ENCODE results near the gene LPIN1. TPM values are rescaled to one million over a fixed set of nuclear protein-coding genes. Genes with fewer than 3 reads are reported as not detected.

Gene LPIN1
- total RNA-seq, 1 donor from 2014 or later = 23.4 TPM

DNA sequence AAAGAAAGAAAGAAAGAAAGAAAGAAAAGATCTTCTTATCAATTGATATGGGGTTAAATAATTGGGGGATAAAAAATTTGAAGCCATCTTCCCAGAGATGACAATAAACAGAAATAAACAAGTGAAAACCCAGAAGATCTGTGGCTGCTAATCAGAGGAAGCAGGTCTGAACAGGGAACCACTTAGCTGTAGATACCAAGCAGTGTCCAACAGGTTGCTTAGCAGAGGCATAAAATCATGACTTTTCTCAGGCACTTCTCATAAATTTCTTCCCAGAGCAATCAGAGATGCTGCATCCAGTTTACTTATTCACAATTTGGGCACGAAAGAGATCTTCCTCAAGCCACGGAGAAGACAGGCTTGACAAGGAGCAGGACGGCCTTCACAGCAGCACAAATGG, 5.7 kb upstream of the LPIN1 start:
- Histone ChIP-seq H3K27me3 (ENCODE audit: insufficient read depth, low read length) (no peaks in the 10 kb centered on the region), H4K20me1 (ENCODE audit: insufficient read depth, low read length) (no peaks in the 10 kb centered on the region), H3K79me2 (ENCODE audit: insufficient read depth, low read length) (no peaks in the 10 kb centered on the region), H3K9ac (ENCODE audit: low read length) (no peak overlapping the region), H2AFZ (ENCODE audit: low read depth, low read length) (no peak overlapping the region), H3K4me2 (ENCODE audit: low read length) (no peak overlapping the region), H3K27ac (ENCODE audit: low read depth, low read length) (no peak overlapping the region), H3K4me1 (ENCODE audit: insufficient read depth, low read length) (peaks cover 12% of the 10 kb centered on the region), H3K4me3 (ENCODE audit: insufficient read depth, low read depth, low read length) (no peak overlapping the region), H3K36me3 (ENCODE audit: insufficient read depth, low read length) (no peaks in the 10 kb centered on the region), H3K9me3 (ENCODE audit: insufficient read depth, low read depth, low read length) (no peaks in the 10 kb centered on the region)
- no peak overlapping the region for H3K4me3 Mint-ChIP-seq (ENCODE audit: unreplicated experiment)
- peaks cover 26% of the 10 kb centered on the region for H3K4me1 Mint-ChIP-seq (ENCODE audit: low read depth, unreplicated experiment)
- no peaks in the 10 kb centered on the region for H3K36me3 Mint-ChIP-seq (ENCODE audit: low read depth, unreplicated experiment)
- peaks cover 12% of the 10 kb centered on the region for H3K27me3 Mint-ChIP-seq (ENCODE audit: low read depth, unreplicated experiment)
- H3K27ac Mint-ChIP-seq (ENCODE audit: unreplicated experiment) = no peak overlapping the region
- H3K9me3 Mint-ChIP-seq (ENCODE audit: unreplicated experiment) = peaks cover 2% of the 10 kb centered on the region
- FAIRE-seq = no peak
- no peak for DNase-seq (ENCODE audit: low read depth)
- TF ChIP-seq EZH2 (IDR thresholded peaks at IDR 0.05; ENCODE audit: insufficient read depth, low read length) = no peak
- TF ChIP-seq, protein P1, sequence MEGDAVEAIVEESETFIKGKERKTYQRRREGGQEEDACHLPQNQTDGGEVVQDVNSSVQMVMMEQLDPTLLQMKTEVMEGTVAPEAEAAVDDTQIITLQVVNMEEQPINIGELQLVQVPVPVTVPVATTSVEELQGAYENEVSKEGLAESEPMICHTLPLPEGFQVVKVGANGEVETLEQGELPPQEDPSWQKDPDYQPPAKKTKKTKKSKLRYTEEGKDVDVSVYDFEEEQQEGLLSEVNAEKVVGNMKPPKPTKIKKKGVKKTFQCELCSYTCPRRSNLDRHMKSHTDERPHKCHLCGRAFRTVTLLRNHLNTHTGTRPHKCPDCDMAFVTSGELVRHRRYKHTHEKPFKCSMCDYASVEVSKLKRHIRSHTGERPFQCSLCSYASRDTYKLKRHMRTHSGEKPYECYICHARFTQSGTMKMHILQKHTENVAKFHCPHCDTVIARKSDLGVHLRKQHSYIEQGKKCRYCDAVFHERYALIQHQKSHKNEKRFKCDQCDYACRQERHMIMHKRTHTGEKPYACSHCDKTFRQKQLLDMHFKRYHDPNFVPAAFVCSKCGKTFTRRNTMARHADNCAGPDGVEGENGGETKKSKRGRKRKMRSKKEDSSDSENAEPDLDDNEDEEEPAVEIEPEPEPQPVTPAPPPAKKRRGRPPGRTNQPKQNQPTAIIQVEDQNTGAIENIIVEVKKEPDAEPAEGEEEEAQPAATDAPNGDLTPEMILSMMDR (IDR thresholded peaks at IDR 0.05; ENCODE audit: insufficient read depth, low read depth, low read length) = no peak

DNA sequence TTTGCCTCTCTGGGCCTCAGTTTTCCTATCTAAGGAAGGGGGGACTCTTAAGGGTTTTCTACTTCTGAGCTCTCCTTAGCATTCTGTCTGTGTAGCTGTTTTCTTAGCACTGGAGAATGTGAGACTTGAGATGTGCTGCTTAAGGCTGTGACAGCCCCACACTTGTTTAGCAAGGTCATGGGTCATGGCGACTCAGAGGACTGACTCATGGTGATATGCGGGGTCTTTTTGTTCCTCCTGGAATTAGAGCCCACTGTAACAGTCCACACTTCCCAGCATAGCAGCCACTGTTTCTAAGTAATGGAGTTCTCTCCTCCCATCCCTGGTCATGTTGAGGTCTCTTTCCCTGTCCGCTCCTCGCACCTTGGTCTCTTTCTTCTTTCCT, 4.1 kb upstream of the LPIN1 start:
- FAIRE-seq (no peak), DNase-seq (ENCODE audit: low read depth) (no peak)
- TF ChIP-seq EZH2 (IDR thresholded peaks at IDR 0.05; ENCODE audit: insufficient read depth, low read length) = no peak
- TF ChIP-seq, protein P1 (IDR thresholded peaks at IDR 0.05; ENCODE audit: insufficient read depth, low read depth, low read length) = no peak
- no peak overlapping the region for H3K4me2 ChIP-seq (ENCODE audit: low read length)
- H3K4me1 ChIP-seq (ENCODE audit: insufficient read depth, low read length) = peaks cover 16% of the 10 kb centered on the region
- H2AFZ ChIP-seq (ENCODE audit: low read depth, low read length) = no peak overlapping the region
- Mint-ChIP-seq H3K4me1 (ENCODE audit: low read depth, unreplicated experiment) (peaks cover 29% of the 10 kb centered on the region), H3K27me3 (ENCODE audit: low read depth, unreplicated experiment) (no peaks in the 10 kb centered on the region), H3K9me3 (ENCODE audit: unreplicated experiment) (peaks cover 4% of the 10 kb centered on the region), H3K4me3 (ENCODE audit: unreplicated experiment) (no peak overlapping the region), H3K27ac (ENCODE audit: unreplicated experiment) (peak overlapping the region; percentile 23), H3K36me3 (ENCODE audit: low read depth, unreplicated experiment) (no peaks in the 10 kb centered on the region)
- no peaks in the 10 kb centered on the region for H3K9me3 ChIP-seq (ENCODE audit: insufficient read depth, low read depth, low read length)
- peaks cover 7% of the 10 kb centered on the region for H3K79me2 ChIP-seq (ENCODE audit: insufficient read depth, low read length)
- H3K27ac ChIP-seq (ENCODE audit: low read depth, low read length) = no peak overlapping the region
- no peaks in the 10 kb centered on the region for H3K36me3 ChIP-seq (ENCODE audit: insufficient read depth, low read length)
- H3K27me3 ChIP-seq (ENCODE audit: insufficient read depth, low read length) = no peaks in the 10 kb centered on the region
- no peak overlapping the region for H3K4me3 ChIP-seq (ENCODE audit: insufficient read depth, low read depth, low read length)
- no peak overlapping the region for H3K9ac ChIP-seq (ENCODE audit: low read length)
- peaks cover 5% of the 10 kb centered on the region for H4K20me1 ChIP-seq (ENCODE audit: insufficient read depth, low read length)

DNA sequence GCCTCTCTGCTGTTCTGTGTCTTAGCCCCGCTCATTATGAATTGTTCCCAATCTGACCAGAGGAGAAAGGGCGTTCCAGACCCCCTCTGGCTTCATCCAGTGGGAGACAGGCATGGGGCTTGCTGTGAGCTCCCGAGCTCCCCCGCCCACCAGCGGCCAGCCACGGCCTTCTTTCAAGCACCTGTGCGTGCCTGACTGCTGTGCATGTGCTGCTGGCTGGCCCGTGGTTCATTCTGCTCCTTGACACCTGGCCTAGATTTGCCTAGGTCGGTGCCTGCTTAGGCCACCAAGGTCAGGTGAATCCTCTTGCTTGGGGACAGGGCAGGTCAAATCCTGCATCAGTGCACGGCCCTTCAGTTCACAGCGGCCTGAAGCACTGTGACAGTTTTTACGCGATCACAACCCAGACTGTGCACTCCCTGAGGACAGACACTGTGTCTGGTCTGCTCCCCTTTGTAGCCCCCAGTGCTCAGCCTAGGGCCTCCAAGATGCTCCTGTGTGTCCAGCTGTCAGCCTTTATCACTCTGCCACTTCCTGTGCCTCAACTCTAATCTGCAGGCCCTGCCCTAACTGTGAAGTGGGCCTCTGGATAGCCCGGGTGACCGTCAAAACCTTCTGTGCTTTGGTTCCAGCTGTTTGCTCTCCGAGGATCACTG, 3.6 kb upstream of the LPIN1 start:
- H3K36me3 Mint-ChIP-seq (ENCODE audit: low read depth, unreplicated experiment) = no peaks in the 10 kb centered on the region
- H3K9me3 ChIP-seq (ENCODE audit: insufficient read depth, low read depth, low read length) = no peaks in the 10 kb centered on the region
- no peaks in the 10 kb centered on the region for H3K27me3 Mint-ChIP-seq (ENCODE audit: low read depth, unreplicated experiment)
- H3K4me1 Mint-ChIP-seq (ENCODE audit: low read depth, unreplicated experiment) = peaks cover 34% of the 10 kb centered on the region
- no peaks in the 10 kb centered on the region for H3K27me3 ChIP-seq (ENCODE audit: insufficient read depth, low read length)
- H3K4me3 ChIP-seq (ENCODE audit: insufficient read depth, low read depth, low read length) = no peak overlapping the region
- H3K79me2 ChIP-seq (ENCODE audit: insufficient read depth, low read length) = peaks cover 12% of the 10 kb centered on the region
- TF ChIP-seq EZH2 (IDR thresholded peaks at IDR 0.05; ENCODE audit: insufficient read depth, low read length) = no peak
- TF ChIP-seq, protein P1 (IDR thresholded peaks at IDR 0.05; ENCODE audit: insufficient read depth, low read depth, low read length) = no peak
- FAIRE-seq = no peak
- H3K4me3 Mint-ChIP-seq (ENCODE audit: unreplicated experiment) = no peak overlapping the region
- H3K4me2 ChIP-seq (ENCODE audit: low read length) = no peak overlapping the region
- H2AFZ ChIP-seq (ENCODE audit: low read depth, low read length) = no peak overlapping the region
- peaks cover 4% of the 10 kb centered on the region for H3K9me3 Mint-ChIP-seq (ENCODE audit: unreplicated experiment)
- no peak overlapping the region for H3K27ac ChIP-seq (ENCODE audit: low read depth, low read length)
- H4K20me1 ChIP-seq (ENCODE audit: insufficient read depth, low read length) = peaks cover 10% of the 10 kb centered on the region
- H3K4me1 ChIP-seq (ENCODE audit: insufficient read depth, low read length) = peaks cover 20% of the 10 kb centered on the region
- no peak for DNase-seq (ENCODE audit: low read depth)
- H3K36me3 ChIP-seq (ENCODE audit: insufficient read depth, low read length) = no peaks in the 10 kb centered on the region
- H3K9ac ChIP-seq (ENCODE audit: low read length) = no peak overlapping the region
- peak overlapping the region; percentile 23 for H3K27ac Mint-ChIP-seq (ENCODE audit: unreplicated experiment)
